Erythroblast (primary cell): ENCODE results near the gene MOBP.

Source experiments
- GATA1 ChIP-seq: IDR thresholded peaks from 2 replicates; pipeline ENCODE4 v1.6.1; 2011; ENCODE audit warnings: low read depth, mild to moderate bottlenecking, control low read depth, low read length, moderate library complexity
- POLR2A ChIP-seq: IDR thresholded peaks from 2 replicates; pipeline ENCODE4 v1.6.1; 2011; ENCODE audit warnings: mild to moderate bottlenecking, low read length

DNA sequence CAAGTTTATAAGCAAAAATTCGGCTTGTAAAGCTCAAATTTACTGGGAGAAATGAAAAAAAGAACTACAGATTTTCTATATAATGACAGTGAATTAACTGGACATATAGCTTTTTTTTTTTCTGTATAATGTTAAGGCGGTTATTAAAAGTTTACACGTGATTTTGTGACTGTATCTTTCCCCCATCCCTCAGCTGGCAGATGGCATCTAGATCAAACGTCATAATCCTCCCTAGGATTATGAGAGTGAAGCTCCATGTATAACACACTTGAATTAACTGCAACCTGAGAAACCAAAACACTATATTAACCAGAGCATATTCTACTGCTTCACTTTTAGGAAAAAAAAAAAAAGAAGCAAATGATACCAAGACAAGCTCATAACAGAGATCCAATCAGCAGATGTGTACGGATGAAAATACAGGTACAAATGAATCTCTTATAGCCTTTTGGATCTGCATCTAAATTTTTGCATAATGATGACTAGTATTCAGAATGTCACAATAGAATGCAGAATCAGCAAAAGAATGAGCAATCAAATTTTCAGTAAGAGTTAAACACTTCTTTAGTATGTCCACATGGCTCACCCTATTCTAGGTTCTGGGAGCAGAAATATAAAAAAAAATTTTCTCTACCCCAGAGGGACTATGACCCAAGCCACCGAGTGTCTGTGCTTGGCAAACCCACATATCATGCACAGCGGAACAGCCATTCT lies 12.4 kb downstream of the MOBP start:
- TF ChIP-seq POLR2A = no peak
- TF ChIP-seq GATA1 = no peak
